Neural crest cell (in vitro differentiated cells): ENCODE results near the gene FAM117B. TPM values are rescaled to one million over a fixed set of nuclear protein-coding genes. Genes with fewer than 3 reads are reported as not detected.
A peak's percentile ranks its signal among the peaks of the same experiment; 100 is the strongest.

Source experiments
- DNase-seq: peaks from one replicate; pipeline ENCODE4 v3.0.0; 2021; ENCODE audit warnings: low read depth, mixed read lengths, low spot score
- H3K27ac Mint-ChIP-seq: one replicate; pipeline ENCODE4 v1.8.0; 2021; ENCODE audit warnings: mild to moderate bottlenecking, mixed read lengths; ENCODE audit not compliant: unreplicated experiment
- H3K27me3 Mint-ChIP-seq: 2 replicates; pipeline ENCODE4 v1.8.0; 2021; ENCODE audit warnings: low read depth, mild to moderate bottlenecking, mixed read lengths
- H3K36me3 Mint-ChIP-seq: 2 replicates; pipeline ENCODE4 v1.8.0; 2021; ENCODE audit warnings: low read depth, mild to moderate bottlenecking, mixed read lengths
- H3K4me1 Mint-ChIP-seq: 2 replicates; pipeline ENCODE4 v1.8.0; 2021; ENCODE audit warnings: mixed read lengths
- H3K4me3 Mint-ChIP-seq: one replicate; pipeline ENCODE4 v1.8.0; 2021; ENCODE audit warnings: mild to moderate bottlenecking, mixed read lengths
- H3K9me3 Mint-ChIP-seq: 2 replicates; pipeline ENCODE4 v1.8.0; 2021; ENCODE audit warnings: mixed read lengths
- CTCF ChIP-seq: fragments of 200-600 bp; sonication (generic); conservative IDR thresholded peaks from 2 replicates; pipeline ENCODE4 v1.5.0; 2021; ENCODE audit warnings: antibody characterized with exemption, mild to moderate bottlenecking
- total RNA-seq: library from RNA; stranded (reverse); gene quantifications from 2 replicates; pipeline ENCODE4 v1.2.1, GENCODE V29; 2021

FAM117B gene
- total RNA-seq, 1 donor from 2014 or later, result 22.8 TPM

- no peaks in the 10 kb centered on the region for H3K36me3 Mint-ChIP-seq
- H3K4me1 Mint-ChIP-seq, result no peaks in the 10 kb centered on the region
- TF ChIP-seq CTCF, result no peak
- no peak for DNase-seq
- H3K9me3 Mint-ChIP-seq, result no peaks in the 10 kb centered on the region
- no peak overlapping the region for H3K4me3 Mint-ChIP-seq
- H3K27ac Mint-ChIP-seq, result no peak overlapping the region
- H3K27me3 Mint-ChIP-seq, result no peaks in the 10 kb centered on the region
Observed at GRCh38 chr2:202599911-202600310, 34.9 kb upstream of the FAM117B start.

GRCh38 chr2:202604699-202605098, 30.1 kb upstream of the FAM117B start:
- Mint-ChIP-seq H3K4me1 (peaks cover 7% of the 10 kb centered on the region), H3K36me3 (no peaks in the 10 kb centered on the region), H3K9me3 (no peaks in the 10 kb centered on the region), H3K27me3 (no peaks in the 10 kb centered on the region), H3K4me3 (no peak overlapping the region), H3K27ac (no peak overlapping the region)
- DNase-seq, result no peak
- no peak for TF ChIP-seq CTCF

- Mint-ChIP-seq H3K36me3 (no peaks in the 10 kb centered on the region), H3K9me3 (no peaks in the 10 kb centered on the region), H3K4me1 (peaks cover 12% of the 10 kb centered on the region), H3K27me3 (no peaks in the 10 kb centered on the region), H3K27ac (no peak overlapping the region), H3K4me3 (no peak overlapping the region)
- DNase-seq, result no peak
- no peak for TF ChIP-seq CTCF
Observed at GRCh38 chr2:202605174-202605573, 29.6 kb upstream of the FAM117B start.

- Mint-ChIP-seq H3K4me1 (peaks cover 18% of the 10 kb centered on the region), H3K36me3 (no peaks in the 10 kb centered on the region), H3K4me3 (no peak overlapping the region), H3K27ac (no peak overlapping the region), H3K9me3 (peaks cover 2% of the 10 kb centered on the region), H3K27me3 (no peaks in the 10 kb centered on the region)
- no peak for TF ChIP-seq CTCF
- no peak for DNase-seq
Observed at GRCh38 chr2:202608142-202608852, 26.5 kb upstream of the FAM117B start.

GRCh38 chr2:202609381-202610145, 25.2 kb upstream of the FAM117B start:
- no peak for TF ChIP-seq CTCF
- Mint-ChIP-seq H3K4me1 (peaks cover 18% of the 10 kb centered on the region), H3K4me3 (peak overlapping the region; percentile 24), H3K36me3 (no peaks in the 10 kb centered on the region), H3K9me3 (peaks cover 2% of the 10 kb centered on the region), H3K27ac (peak overlapping the region; percentile 1), H3K27me3 (no peaks in the 10 kb centered on the region)
- no peak for DNase-seq
